Stimulated activated CD4-positive, alpha-beta T cell treated with anti-CD3 and anti-CD28 coated beads, Interleukin-12 subunit alpha, Interleukin-12 subunit beta, amount 100 ng/mL, for 4 hours (primary cell): Measurements from ENCODE around the gene PCGF5.
"Not testable (repeated sequence)": the region's sequence is repeated elsewhere in the genome, so short reads cannot be mapped to it uniquely, and the experiment has no call there.

Experiments used
- DNase-seq: peaks from one replicate; pipeline ENCODE4 v3.0.0-alpha.2; 2020

PCGF5 gene

GRCh38 chr10:91210435-91210834 lies 10.0 kb upstream of the PCGF5 start:
- no peak for DNase-seq

GRCh38 chr10:91211675-91212074 lies 8.8 kb upstream of the PCGF5 start:
- no peak for DNase-seq

GRCh38 chr10:91214911-91215310 lies 5.6 kb upstream of the PCGF5 start:
- no peak for DNase-seq

- no peak for DNase-seq
Measured at GRCh38 chr10:91215384-91215783, 5.1 kb upstream of the PCGF5 start.

- DNase-seq, result no peak
Measured at GRCh38 chr10:91219371-91220193, 881 bp upstream of the PCGF5 start.

GRCh38 chr10:91220954-91221675 lies 652 bp downstream of the PCGF5 start:
- peak; percentile 10 for DNase-seq

GRCh38 chr10:91226093-91226492 lies 5.6 kb downstream of the PCGF5 start:
- no peak for DNase-seq

GRCh38 chr10:91227576-91227975 lies 7.1 kb downstream of the PCGF5 start:
- no peak for DNase-seq

- no peak for DNase-seq
Measured at GRCh38 chr10:91229683-91230082, 9.2 kb downstream of the PCGF5 start.

- DNase-seq, result no peak
Measured at GRCh38 chr10:91238191-91238590, 17.7 kb downstream of the PCGF5 start.

GRCh38 chr10:91239789-91240188 lies 19.3 kb downstream of the PCGF5 start:
- DNase-seq, result no peak

- no peak for DNase-seq
Measured at GRCh38 chr10:91242940-91243339, 22.5 kb downstream of the PCGF5 start.

- no peak for DNase-seq
Measured at GRCh38 chr10:91247360-91248111, 27.1 kb downstream of the PCGF5 start.

GRCh38 chr10:91249700-91250099 lies 29.2 kb downstream of the PCGF5 start:
- DNase-seq, result no peak

GRCh38 chr10:91250341-91250740 lies 29.9 kb downstream of the PCGF5 start:
- no peak for DNase-seq

GRCh38 chr10:91251430-91252056 lies 31.1 kb downstream of the PCGF5 start:
- DNase-seq, result peak; percentile 11

GRCh38 chr10:91253300-91253699 lies 32.8 kb downstream of the PCGF5 start:
- DNase-seq, result no peak

- no peak for DNase-seq
Measured at GRCh38 chr10:91257310-91257709, 36.8 kb downstream of the PCGF5 start.

- DNase-seq, result not testable (repeated sequence)
Measured at GRCh38 chr10:91260417-91260816, 40.0 kb downstream of the PCGF5 start.

GRCh38 chr10:91271886-91272285 lies 51.4 kb downstream of the PCGF5 start:
- DNase-seq, result no peak

GRCh38 chr10:91284486-91285090 lies 64.1 kb downstream of the PCGF5 start:
- DNase-seq, result no peak

GRCh38 chr10:91286572-91286971 lies 66.1 kb downstream of the PCGF5 start:
- no peak for DNase-seq

GRCh38 chr10:91287276-91287675 lies 66.8 kb downstream of the PCGF5 start:
- no peak for DNase-seq
